ENCODE data around the gene SSTR1.

SSTR1 gene

DNA sequence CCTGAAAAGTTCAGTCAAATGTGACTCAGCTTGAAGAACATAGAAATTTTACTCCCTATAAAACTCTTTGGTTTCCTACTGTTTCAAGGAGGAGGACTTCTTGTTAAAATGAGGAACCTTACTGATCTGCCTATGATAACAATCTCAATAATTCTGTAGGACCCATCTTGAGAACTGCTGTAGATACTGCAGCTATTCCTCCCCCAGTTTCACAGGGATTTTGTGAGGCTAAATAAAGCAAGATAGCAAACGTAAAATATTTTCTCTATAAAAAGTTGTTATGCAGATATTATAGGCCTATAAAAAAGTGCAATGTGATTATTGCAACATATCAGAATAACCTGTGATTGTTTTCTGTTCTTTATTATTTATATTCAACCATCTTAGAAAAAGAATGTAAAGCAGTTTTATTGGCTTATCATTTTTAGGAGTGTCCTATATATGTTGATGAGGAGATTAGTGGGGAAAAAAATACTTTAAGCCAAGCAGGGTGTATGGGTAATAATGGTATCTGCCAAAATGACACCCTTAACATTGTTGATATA lies 36.1 kb downstream of the SSTR1 start:
- no peak for FAIRE-seq

- no peak for FAIRE-seq
These were observed 40.8 kb downstream of the SSTR1 start for GRCh38 chr14:38248321-38249028.

GRCh38 chr14:38250331-38250730 lies 42.6 kb downstream of the SSTR1 start:
- FAIRE-seq, result no peak

DNA sequence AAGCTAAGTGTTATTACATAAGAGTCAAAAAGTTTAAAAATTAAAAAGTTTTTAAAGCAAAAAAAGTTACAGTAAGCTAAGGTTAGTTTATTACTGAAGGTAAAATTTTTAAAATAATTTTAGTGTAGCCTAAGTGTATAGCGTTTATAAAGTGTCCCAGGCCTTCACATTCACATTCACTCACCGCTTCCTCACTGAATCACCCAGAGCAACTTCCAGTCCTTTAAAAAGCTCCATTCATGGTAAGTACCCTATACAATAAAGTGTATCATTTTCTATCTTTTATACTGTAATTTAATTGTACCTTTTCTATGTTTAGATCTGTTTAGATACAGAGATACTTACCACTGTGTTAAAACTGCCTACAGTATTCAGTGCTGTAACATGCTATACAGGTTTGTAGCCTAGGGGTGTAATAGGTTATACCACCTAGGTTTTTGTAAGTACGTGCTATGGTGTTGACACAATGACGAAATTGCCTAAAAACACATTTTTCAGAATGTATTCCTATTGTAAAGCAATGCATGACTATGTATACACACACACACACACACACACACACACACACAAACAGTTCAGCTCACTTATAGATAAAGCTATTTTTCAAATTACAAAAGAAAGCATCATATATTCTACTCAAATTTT lies 44.5 kb downstream of the SSTR1 start:
- peak; percentile 76 for FAIRE-seq

DNA sequence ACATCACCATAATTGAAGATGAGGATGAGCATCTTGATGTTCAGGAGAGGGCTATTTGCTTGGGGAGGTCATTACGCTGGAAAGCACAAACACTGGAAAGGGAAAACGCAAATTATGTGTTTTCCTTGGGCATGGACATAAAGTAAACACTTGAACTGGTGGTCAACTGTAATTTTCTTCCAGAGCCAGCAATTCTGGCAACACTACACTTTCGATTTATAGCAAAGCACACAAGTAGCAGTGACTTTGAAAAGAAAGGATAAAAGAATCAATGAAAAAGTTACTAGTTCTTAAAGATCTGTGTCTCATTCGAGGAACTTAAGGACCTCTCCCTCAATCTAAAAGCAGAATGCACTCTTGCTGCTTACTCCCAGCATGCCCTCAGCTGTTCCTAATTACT lies 46.0 kb downstream of the SSTR1 start:
- no peak for FAIRE-seq

DNA sequence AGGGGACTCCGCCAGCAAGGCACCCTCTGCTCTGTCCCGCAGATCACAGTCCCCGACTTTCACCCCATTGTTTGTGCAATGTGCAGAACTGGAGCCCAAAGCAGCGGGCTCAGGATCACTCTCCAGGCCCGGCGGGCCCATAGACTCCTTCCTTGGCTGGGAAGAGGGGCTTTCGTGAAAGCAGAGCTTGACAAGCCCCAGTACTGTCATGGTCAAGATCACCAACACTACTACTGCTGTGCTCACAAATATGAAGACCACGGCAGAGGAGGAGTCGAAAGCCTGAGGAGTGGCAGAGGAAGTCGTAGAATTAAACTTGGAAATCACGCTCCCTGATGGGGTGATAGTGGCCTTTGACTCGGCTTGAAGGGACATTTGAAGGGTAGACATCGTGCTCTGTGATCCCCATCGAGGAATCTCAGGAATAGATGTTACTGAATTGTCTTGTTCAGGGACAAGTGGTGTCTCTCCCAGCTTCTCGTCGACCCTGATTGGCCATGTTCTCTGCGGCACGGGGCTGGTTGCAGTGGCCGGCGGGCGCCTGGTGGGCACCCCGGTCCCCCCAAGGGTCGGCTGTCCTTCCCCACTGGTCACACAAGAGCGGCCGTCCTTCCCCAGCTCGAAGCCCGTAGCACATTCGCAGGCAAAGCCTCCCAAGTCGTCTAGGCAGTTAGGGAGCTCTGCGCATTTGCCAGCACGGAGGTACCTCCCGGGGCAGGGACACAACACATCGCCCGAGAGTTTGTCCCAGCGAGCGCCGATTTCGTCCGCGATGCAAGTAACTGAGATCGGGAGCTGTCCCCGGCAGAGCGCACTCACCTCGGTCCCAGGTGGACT lies 47.1 kb downstream of the SSTR1 start:
- FAIRE-seq, result no peak

GRCh38 chr14:38255408-38255672 lies 47.6 kb downstream of the SSTR1 start:
- no peak for FAIRE-seq

DNA sequence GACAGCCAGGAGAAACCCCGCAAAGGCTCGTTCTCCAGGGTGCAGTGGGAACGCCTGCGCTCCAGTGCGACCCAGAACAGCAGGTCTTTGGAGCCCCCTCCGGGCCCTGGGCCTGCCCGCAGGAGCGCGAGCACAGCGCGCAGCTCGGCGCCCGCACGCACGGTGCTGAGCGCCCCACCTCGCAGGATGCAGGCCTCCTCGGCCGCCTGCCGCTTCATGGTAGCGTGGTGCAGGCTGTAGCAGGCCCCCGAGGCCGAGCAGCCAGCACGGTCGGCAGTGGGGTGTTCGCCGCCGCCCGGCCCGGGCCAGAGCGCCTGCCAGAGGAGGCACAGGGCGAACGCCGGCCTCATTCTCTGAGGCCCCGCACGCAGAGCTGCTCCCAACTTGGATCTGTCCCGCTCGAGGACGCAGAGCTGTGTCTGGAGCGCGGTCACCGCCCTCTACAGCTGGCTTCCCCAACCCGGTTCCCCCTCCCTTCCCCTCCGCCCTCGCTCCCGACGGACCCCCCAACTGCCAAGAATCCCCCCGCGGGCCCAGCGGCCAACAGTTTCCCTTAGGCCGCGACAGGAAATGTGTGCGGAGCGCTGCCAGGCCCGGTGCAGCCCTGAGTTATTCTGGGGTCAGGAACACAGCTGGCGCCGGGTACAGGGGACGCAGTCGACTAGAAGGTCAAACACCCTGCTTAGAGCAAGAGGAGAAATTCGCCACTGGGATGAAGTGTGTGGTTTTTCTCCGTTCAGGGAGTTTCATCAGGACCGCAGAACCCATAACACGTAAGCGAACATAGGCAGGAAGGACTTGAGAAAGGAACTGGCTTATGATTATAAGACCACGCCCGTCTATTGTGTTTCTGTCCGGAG lies 48.2 kb downstream of the SSTR1 start, which contains the start of gene CLEC14A:
Gene CLEC14A, minus strand, starts transcription at position 421 of the 860 bp plus-strand sequence. Its CDS starts 71 bp downstream, at position 350.
- no peak for FAIRE-seq

DNA sequence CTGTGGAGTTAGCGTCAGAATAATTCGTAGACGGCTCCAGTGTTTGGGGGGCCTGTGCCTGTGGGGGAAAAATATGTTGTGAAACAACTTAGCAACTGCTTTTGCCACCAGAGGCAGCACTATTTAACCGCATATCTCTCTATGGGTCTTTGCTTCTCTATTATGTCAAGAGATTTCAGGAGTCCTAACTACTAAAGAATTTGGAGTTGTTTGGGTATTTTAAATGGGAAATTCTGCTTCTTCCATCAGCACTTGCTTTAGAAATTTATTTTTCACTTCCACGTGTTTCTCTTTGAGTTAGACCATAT lies 48.8 kb downstream of the SSTR1 start:
- no peak for FAIRE-seq

- FAIRE-seq, result no peak
These were observed 49.8 kb downstream of the SSTR1 start for GRCh38 chr14:38257507-38257906.

GRCh38 chr14:38261620-38262019 lies 53.9 kb downstream of the SSTR1 start:
- FAIRE-seq, result no peak
